Measurements from ENCODE around the gene LRRC1.

LRRC1 gene

GRCh38 chr6:53896196-53896595, 101.4 kb downstream of the LRRC1 start:
- no peak for DNase-seq

GRCh38 chr6:53898026-53898795, 103.4 kb downstream of the LRRC1 start:
- no peak for DNase-seq

- no peak for DNase-seq
These were observed 104.7 kb downstream of the LRRC1 start for GRCh38 chr6:53899512-53899911.

GRCh38 chr6:53903357-53903756, 108.6 kb downstream of the LRRC1 start:
- no peak for DNase-seq

- DNase-seq, result no peak
These were observed 111.3 kb downstream of the LRRC1 start for GRCh38 chr6:53906103-53906502.

GRCh38 chr6:53906842-53907241, 112.0 kb downstream of the LRRC1 start:
- no peak for DNase-seq

- no peak for DNase-seq
These were observed 116.0 kb downstream of the LRRC1 start for GRCh38 chr6:53910834-53911233.

- no peak for DNase-seq
These were observed 117.9 kb downstream of the LRRC1 start for GRCh38 chr6:53912661-53913060.

- DNase-seq, result no peak
These were observed 118.5 kb downstream of the LRRC1 start for GRCh38 chr6:53913286-53913685.

GRCh38 chr6:53915026-53915691, 120.4 kb downstream of the LRRC1 start:
- DNase-seq, result no peak

- DNase-seq, result no peak
These were observed 122.1 kb downstream of the LRRC1 start for GRCh38 chr6:53916804-53917463.

GRCh38 chr6:53917464-53917842, 122.6 kb downstream of the LRRC1 start:
- no peak for DNase-seq

GRCh38 chr6:53918854-53919510, 124.2 kb downstream of the LRRC1 start:
- no peak for DNase-seq

- DNase-seq, result no peak
These were observed 125.1 kb downstream of the LRRC1 start for GRCh38 chr6:53919881-53920360.

GRCh38 chr6:53920881-53921280, 126.1 kb downstream of the LRRC1 start:
- no peak for DNase-seq

- no peak for DNase-seq
These were observed 126.8 kb downstream of the LRRC1 start for GRCh38 chr6:53921639-53922038.

- no peak for DNase-seq
These were observed 127.8 kb downstream of the LRRC1 start for GRCh38 chr6:53922539-53922981.

- DNase-seq, result no peak
These were observed 129.5 kb downstream of the LRRC1 start for GRCh38 chr6:53924277-53924676.

- no peak for DNase-seq
These were observed 130.1 kb downstream of the LRRC1 start for GRCh38 chr6:53924821-53925422.

- no peak for DNase-seq
These were observed 131.1 kb downstream of the LRRC1 start for GRCh38 chr6:53925891-53926290.

GRCh38 chr6:53926505-53926904, 131.7 kb downstream of the LRRC1 start:
- no peak for DNase-seq

GRCh38 chr6:53928641-53929040, 133.8 kb downstream of the LRRC1 start:
- no peak for DNase-seq

Data from SHP77 (cell line).